Stimulated activated CD8-positive, alpha-beta memory T cell treated with anti-CD3 and anti-CD28 coated beads, Interleukin-4, amount 100 ng/mL, for 48 hours (primary cell): ENCODE results near the gene NCL.
A peak's percentile ranks its signal among the peaks of the same experiment; 100 is the strongest.

Experiments used
- DNase-seq: peaks from one replicate; pipeline ENCODE4 v3.0.0-alpha.2; 2020

Gene NCL, protein sequence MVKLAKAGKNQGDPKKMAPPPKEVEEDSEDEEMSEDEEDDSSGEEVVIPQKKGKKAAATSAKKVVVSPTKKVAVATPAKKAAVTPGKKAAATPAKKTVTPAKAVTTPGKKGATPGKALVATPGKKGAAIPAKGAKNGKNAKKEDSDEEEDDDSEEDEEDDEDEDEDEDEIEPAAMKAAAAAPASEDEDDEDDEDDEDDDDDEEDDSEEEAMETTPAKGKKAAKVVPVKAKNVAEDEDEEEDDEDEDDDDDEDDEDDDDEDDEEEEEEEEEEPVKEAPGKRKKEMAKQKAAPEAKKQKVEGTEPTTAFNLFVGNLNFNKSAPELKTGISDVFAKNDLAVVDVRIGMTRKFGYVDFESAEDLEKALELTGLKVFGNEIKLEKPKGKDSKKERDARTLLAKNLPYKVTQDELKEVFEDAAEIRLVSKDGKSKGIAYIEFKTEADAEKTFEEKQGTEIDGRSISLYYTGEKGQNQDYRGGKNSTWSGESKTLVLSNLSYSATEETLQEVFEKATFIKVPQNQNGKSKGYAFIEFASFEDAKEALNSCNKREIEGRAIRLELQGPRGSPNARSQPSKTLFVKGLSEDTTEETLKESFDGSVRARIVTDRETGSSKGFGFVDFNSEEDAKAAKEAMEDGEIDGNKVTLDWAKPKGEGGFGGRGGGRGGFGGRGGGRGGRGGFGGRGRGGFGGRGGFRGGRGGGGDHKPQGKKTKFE

GRCh38 chr2:231463698-231464575 is at the start of gene NCL:
Gene NCL (minus strand): TSS chr2:231464484. CDS start chr2:231464353, 131 bp downstream.
- peak; percentile 86 for DNase-seq

GRCh38 chr2:231513746-231514224 is 49.5 kb upstream of the NCL start:
- no peak for DNase-seq

- no peak for DNase-seq
These were observed 47.9 kb upstream of the NCL start for GRCh38 chr2:231512222-231512621.

GRCh38 chr2:231503766-231504165 is 39.5 kb upstream of the NCL start:
- no peak for DNase-seq

GRCh38 chr2:231502596-231502995 is 38.3 kb upstream of the NCL start:
- no peak for DNase-seq

GRCh38 chr2:231497651-231498050 is 33.4 kb upstream of the NCL start:
- no peak for DNase-seq

- DNase-seq: no peak
These were observed 30.4 kb upstream of the NCL start for GRCh38 chr2:231494669-231495068.

- no peak for DNase-seq
These were observed 26.5 kb upstream of the NCL start for GRCh38 chr2:231490801-231491200.

DNA sequence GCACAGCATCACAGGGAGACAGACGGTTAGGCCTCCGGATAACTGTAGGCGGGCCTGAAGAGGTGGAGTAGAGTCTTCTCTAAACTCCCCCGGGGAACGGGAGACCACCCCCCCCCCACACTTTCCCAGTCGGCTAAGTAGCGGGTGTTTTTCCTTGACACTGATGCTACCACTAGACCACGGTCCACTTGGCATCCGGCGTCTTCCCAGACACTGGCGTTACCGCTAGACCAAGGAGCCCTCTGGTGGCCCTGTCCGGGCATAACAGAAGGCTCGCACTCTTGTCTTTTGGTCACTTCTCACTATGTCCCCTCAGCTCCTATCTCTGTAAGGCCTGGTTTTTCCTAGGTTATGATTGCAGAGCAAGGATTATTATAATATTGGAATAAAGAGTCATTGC is 25.7 kb upstream of the NCL start:
- DNase-seq: peak; percentile 54

- DNase-seq: no peak
These were observed 24.0 kb upstream of the NCL start for GRCh38 chr2:231488331-231488730.

DNA sequence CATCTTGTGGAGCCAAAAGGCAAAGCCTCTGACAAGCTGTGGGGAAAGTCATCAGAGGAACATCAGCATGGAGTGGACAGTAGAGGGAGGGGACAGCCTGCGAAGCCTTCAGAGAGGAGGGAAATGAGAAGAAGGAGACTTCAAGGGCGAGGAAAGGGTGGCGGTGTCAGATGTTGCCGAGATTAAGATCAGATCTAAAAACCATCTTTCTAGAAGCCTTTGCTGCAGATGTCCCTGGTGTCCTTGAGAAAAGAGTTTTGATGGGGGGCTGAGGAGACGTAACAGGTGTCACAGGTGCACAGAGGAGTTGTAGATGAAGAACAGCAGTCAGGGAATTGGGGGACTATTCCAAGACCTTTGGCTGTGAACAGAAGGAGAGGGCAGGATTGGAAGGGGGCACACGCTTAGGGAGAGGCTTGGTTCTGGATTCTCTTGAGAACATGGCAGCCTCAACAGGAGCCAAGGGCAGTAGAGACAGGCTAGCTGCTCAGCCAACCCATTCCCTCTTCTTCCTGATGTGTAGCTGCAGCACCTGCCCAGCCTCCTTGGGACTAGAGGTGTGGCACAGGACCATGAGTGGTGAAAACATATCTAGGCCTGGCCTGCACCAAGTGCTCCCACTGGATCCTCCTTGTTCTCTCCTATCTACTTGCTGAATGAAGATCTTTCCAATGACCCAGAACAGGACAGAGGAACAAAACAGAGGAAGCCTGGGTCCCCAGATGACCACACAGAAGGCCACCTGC is 22.7 kb upstream of the NCL start:
- no peak for DNase-seq

DNA sequence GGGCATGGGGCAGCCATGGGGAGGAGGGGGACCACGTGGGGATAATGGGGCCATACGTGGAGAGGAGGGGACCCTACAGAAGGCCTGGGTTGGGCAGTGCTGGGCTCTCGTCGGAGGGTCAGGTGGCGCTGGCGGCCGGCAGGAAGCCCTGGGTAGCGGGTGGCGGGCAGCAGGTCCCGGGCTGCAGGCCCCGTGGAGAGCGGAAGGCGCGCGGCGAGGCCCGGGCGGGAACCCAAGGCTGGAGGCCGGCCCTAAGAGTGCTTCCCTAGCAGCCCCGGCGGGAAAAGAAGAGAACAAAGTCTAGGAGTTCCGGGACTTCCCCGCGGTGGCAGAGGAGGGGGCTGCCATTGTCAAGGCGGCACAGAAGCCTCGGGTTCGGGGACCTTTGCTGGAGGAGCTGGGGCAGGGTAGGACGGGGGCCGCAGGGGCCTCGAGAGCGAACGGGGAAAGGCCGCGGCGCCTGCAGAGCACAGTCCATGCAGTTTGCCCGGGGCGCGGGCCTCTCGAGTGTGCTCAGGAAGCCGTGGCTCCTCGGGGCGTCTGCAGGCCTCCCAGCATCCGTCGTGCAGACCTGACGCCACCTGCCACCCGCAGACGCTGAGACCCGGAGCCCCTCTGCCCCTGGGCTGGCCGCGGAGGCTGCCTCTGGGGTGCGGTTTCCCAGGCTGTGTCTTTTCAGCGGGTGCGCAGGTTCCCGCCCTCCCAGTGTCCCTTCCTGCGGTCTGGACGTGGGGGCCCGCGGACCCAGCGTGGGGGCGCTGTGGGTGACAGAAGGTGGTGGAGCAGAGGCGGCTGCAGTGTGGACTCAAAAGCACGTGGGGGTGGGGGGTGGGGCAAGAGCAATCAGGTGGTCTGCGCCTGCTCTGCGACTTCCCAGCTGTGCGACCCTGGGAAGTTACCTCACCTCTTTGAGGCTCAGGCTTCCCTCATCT is 19.4 kb upstream of the NCL start:
- DNase-seq: peak; percentile 56

- peak; percentile 85 for DNase-seq
These were observed 18.6 kb upstream of the NCL start for GRCh38 chr2:231482806-231483391.

DNA sequence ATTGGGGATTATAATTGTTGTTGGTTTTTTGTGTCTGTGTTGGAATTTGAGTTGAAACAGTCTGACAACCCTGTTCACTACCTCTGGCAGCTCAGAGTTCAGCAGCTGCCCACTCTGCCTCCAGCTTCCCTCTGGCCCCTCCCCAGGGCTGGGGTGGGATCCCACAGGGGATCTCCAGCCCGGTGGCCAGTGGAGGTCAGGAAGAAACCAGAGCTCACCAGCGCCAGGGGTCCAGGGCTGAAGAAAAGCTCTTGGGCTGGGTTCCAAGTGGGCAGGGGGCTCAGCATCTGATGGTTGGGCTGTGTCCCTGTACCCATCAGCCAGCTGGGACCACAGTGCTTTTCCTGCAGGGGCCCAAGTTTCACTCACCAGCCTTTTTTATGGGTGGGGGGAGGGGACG is 16.5 kb upstream of the NCL start:
- DNase-seq: no peak

DNA sequence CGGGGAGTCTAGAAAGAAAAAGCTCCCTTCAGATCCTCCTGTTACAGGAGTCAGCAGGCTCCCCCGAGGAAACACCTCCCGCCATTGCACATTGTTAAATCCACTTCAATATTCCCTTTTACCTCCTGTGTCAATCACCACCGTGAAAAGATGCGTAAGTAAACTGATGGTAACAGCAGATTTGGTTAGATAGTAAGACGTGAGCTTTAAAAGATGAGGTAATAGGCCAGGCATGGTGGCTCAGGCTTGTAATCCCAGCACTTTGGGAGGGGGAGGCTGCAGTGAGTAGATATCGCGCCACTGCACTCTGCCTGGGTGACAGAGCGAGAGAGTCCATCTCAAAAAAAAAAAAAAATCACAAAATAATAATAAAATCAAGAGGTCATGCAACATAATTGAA is 15.2 kb upstream of the NCL start:
- no peak for DNase-seq

- no peak for DNase-seq
These were observed 12.6 kb upstream of the NCL start for GRCh38 chr2:231476920-231477319.

DNA sequence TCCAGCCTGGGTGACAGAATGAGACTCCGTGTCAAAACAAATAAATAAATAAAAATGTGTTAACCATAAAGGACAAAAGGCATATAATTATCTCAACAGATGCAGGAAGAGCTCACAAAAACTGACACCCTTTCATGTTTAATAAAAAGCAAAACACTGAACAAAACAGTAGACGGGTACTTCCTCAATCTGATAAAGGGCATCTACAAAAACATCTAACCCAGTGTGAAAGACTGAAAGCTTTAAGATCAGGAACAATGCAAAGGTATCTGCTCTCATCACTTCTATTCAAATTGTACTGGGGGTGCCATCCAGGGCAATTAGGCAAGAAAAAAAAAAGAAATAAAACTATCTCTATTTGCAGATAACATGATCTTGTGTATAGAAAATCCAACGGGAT is 11.7 kb upstream of the NCL start:
- no peak for DNase-seq

- no peak for DNase-seq
These were observed 8.5 kb upstream of the NCL start for GRCh38 chr2:231472816-231473215.

GRCh38 chr2:231470246-231470900 is 6.1 kb upstream of the NCL start:
- no peak for DNase-seq

GRCh38 chr2:231469583-231469950 is 5.3 kb upstream of the NCL start:
- DNase-seq: no peak
